Measurements from ENCODE around the gene PRKCH. TPM values are rescaled to one million over a fixed set of nuclear protein-coding genes. Genes with fewer than 3 reads are reported as not detected.

The PRKCH gene
- total RNA-seq, 2 experiments from 2014 or later: 109 to 145 TPM

- Mint-ChIP-seq H3K4me3 (no peak overlapping the region), H3K9me3 (ENCODE audit: low read depth) (no peaks in the 10 kb centered on the region), H3K27ac (peak overlapping the region; percentile 81), H3K36me3 (ENCODE audit: low read depth) (peaks cover 39% of the 10 kb centered on the region), H3K4me1 (peaks cover 75% of the 10 kb centered on the region), H3K27me3 (no peaks in the 10 kb centered on the region)
- no peak for DNase-seq
- ChIA-PET CTCF (interaction anchor here (0.8 to 0.9 kb wide), 2 partner anchors 20 to 22 kb away, joined by 3 to 4 read pairs; no protein-coding TSS in a partner anchor), POLR2A (interaction anchor here (1.4 to 2.0 kb wide), 2 partner anchors 15 to 28 kb away, joined by 5 to 6 read pairs; no protein-coding TSS in a partner anchor)
- peak; percentile 3 for ATAC-seq
- intact Hi-C loops (cut with DNase I, micrococcal nuclease): loop anchor here in 1 of 2 experiments (1.0 kb wide), 1 partner anchor 10 kb away; no protein-coding TSS in a partner anchor
Measured at GRCh38 chr14:61358554-61359226, 37.3 kb downstream of the PRKCH start.

- no peaks in the 10 kb centered on the region for H3K27me3 Mint-ChIP-seq
- H3K27ac Mint-ChIP-seq: peak overlapping the region; percentile 52
- POLR2A ChIA-PET: interaction anchor here (0.6 kb wide), 1 partner anchor 46 kb away, joined by 4 read pairs; no protein-coding TSS in a partner anchor
Measured at GRCh38 chr14:61360796-61361525, 39.6 kb downstream of the PRKCH start.

GRCh38 chr14:61362072-61362750, 40.8 kb downstream of the PRKCH start:
- ChIA-PET CTCF (interaction anchor here (0.6 to 2.3 kb wide), 8 partner anchors 11 to 571 kb away, joined by 3 to 12 read pairs (median 4); no protein-coding TSS in a partner anchor), POLR2A (no interaction called here)
- Mint-ChIP-seq H3K9me3 (ENCODE audit: low read depth) (no peaks in the 10 kb centered on the region), H3K4me1 (peaks cover 41% of the 10 kb centered on the region), H3K27ac (no peak overlapping the region), H3K36me3 (ENCODE audit: low read depth) (peaks cover 25% of the 10 kb centered on the region), H3K4me3 (no peak overlapping the region), H3K27me3 (no peaks in the 10 kb centered on the region)
- DNase-seq: no peak
- intact Hi-C loops (cut with DNase I, micrococcal nuclease): no loop called here
- peak; percentile 26 for ATAC-seq

More at GRCh38 chr14:61360796-61361525, 39.6 kb downstream of the PRKCH start:
- Mint-ChIP-seq H3K36me3 (ENCODE audit: low read depth) (peaks cover 34% of the 10 kb centered on the region), H3K4me1 (peaks cover 54% of the 10 kb centered on the region), H3K9me3 (ENCODE audit: low read depth) (no peaks in the 10 kb centered on the region), H3K4me3 (no peak overlapping the region)
- intact Hi-C loops (cut with DNase I, micrococcal nuclease): no loop called here
- CTCF ChIA-PET: interaction anchor here (0.6 to 2.3 kb wide), 13 partner anchors 10 to 476 kb away, joined by 3 to 12 read pairs (median 3); no protein-coding TSS in a partner anchor
- peak; percentile 46 for DNase-seq
- peak; percentile 26 for ATAC-seq

- Mint-ChIP-seq H3K27ac (no peak overlapping the region), H3K9me3 (ENCODE audit: low read depth) (no peaks in the 10 kb centered on the region), H3K4me3 (no peak overlapping the region), H3K4me1 (peaks cover 21% of the 10 kb centered on the region), H3K36me3 (ENCODE audit: low read depth) (peaks cover 9% of the 10 kb centered on the region), H3K27me3 (no peaks in the 10 kb centered on the region)
- intact Hi-C loops (cut with DNase I, micrococcal nuclease): no loop called here
- POLR2A ChIA-PET: no interaction called here
- ATAC-seq (peak; percentile 25), DNase-seq (peak; percentile 33)
- CTCF ChIA-PET: interaction anchor here (0.7 to 0.9 kb wide), 2 partner anchors 20 to 27 kb away, joined by 3 read pairs; no protein-coding TSS in a partner anchor
Measured at GRCh38 chr14:61364243-61364642, 42.9 kb downstream of the PRKCH start.

- no peak overlapping the region for H3K4me3 Mint-ChIP-seq
- H3K27ac Mint-ChIP-seq: no peak overlapping the region
- ChIA-PET CTCF (no interaction called here), POLR2A (no interaction called here)
- ATAC-seq (no peak), DNase-seq (no peak)
- peaks cover 9% of the 10 kb centered on the region for H3K36me3 Mint-ChIP-seq (ENCODE audit: low read depth)
- H3K9me3 Mint-ChIP-seq (ENCODE audit: low read depth): no peaks in the 10 kb centered on the region
- H3K4me1 Mint-ChIP-seq: peaks cover 17% of the 10 kb centered on the region
- intact Hi-C loops (cut with DNase I, micrococcal nuclease): no loop called here
- H3K27me3 Mint-ChIP-seq: no peaks in the 10 kb centered on the region
Measured at GRCh38 chr14:61365667-61366212, 44.4 kb downstream of the PRKCH start.

GRCh38 chr14:61368114-61368710, 46.8 kb downstream of the PRKCH start:
- intact Hi-C loops (cut with DNase I, micrococcal nuclease): no loop called here
- Mint-ChIP-seq H3K27ac (peak overlapping the region; percentile 88), H3K4me1 (peaks cover 32% of the 10 kb centered on the region), H3K9me3 (ENCODE audit: low read depth) (peaks cover 8% of the 10 kb centered on the region), H3K36me3 (ENCODE audit: low read depth) (peaks cover 22% of the 10 kb centered on the region), H3K27me3 (no peaks in the 10 kb centered on the region), H3K4me3 (no peak overlapping the region)
- ChIA-PET POLR2A (interaction anchor here (1.1 kb wide), 1 partner anchor 20 kb away, joined by 3 read pairs; no protein-coding TSS in a partner anchor), CTCF (interaction anchor here (0.7 to 1.2 kb wide), 3 partner anchors 12 to 41 kb away, joined by 3 read pairs; no protein-coding TSS in a partner anchor)
- DNase-seq: no peak
- ATAC-seq: no peak

GRCh38 chr14:61368781-61369453, 47.5 kb downstream of the PRKCH start:
- ChIA-PET CTCF (interaction anchor here (0.6 to 1.2 kb wide), 4 partner anchors 11 to 1282 kb away, joined by 3 read pairs; no protein-coding TSS in a partner anchor), POLR2A (interaction anchor here (0.6 to 1.1 kb wide), 2 partner anchors 18 to 19 kb away, joined by 3 to 9 read pairs; no protein-coding TSS in a partner anchor)
- peaks cover 11% of the 10 kb centered on the region for H3K9me3 Mint-ChIP-seq (ENCODE audit: low read depth)
- DNase-seq: no peak
- intact Hi-C loops (cut with DNase I, micrococcal nuclease): no loop called here
- H3K36me3 Mint-ChIP-seq (ENCODE audit: low read depth): peaks cover 29% of the 10 kb centered on the region
- H3K27me3 Mint-ChIP-seq: no peaks in the 10 kb centered on the region
- peak overlapping the region; percentile 84 for H3K27ac Mint-ChIP-seq
- no peak for ATAC-seq
- H3K4me3 Mint-ChIP-seq: peak overlapping the region; percentile 34
- H3K4me1 Mint-ChIP-seq: peaks cover 35% of the 10 kb centered on the region

- peaks cover 35% of the 10 kb centered on the region for H3K4me1 Mint-ChIP-seq
- intact Hi-C loops (cut with DNase I, micrococcal nuclease): no loop called here
- H3K27me3 Mint-ChIP-seq: no peaks in the 10 kb centered on the region
- peak overlapping the region; percentile 34 for H3K4me3 Mint-ChIP-seq
- CTCF ChIA-PET: interaction anchor here (1.1 kb wide), 1 partner anchor 36 kb away, joined by 3 read pairs; no protein-coding TSS in a partner anchor
- peaks cover 15% of the 10 kb centered on the region for H3K9me3 Mint-ChIP-seq (ENCODE audit: low read depth)
- no peak for ATAC-seq
- POLR2A ChIA-PET: interaction anchor here (0.6 to 1.1 kb wide), 2 partner anchors 18 to 19 kb away, joined by 3 to 9 read pairs; no protein-coding TSS in a partner anchor
- peak overlapping the region; percentile 84 for H3K27ac Mint-ChIP-seq
- H3K36me3 Mint-ChIP-seq (ENCODE audit: low read depth): peaks cover 34% of the 10 kb centered on the region
- no peak for DNase-seq
Measured at GRCh38 chr14:61369454-61369810, 48.1 kb downstream of the PRKCH start.

GRCh38 chr14:61372379-61372778, 51.0 kb downstream of the PRKCH start:
- H3K4me3 Mint-ChIP-seq: peak overlapping the region; percentile 13
- peaks cover 45% of the 10 kb centered on the region for H3K4me1 Mint-ChIP-seq
- intact Hi-C loops (cut with DNase I, micrococcal nuclease): no loop called here
- H3K36me3 Mint-ChIP-seq (ENCODE audit: low read depth): peaks cover 61% of the 10 kb centered on the region
- ChIA-PET POLR2A (no interaction called here), CTCF (interaction anchor here (1.1 kb wide), 1 partner anchor 27 kb away, joined by 3 read pairs; no protein-coding TSS in a partner anchor)
- peak overlapping the region; percentile 77 for H3K27ac Mint-ChIP-seq
- peaks cover 31% of the 10 kb centered on the region for H3K9me3 Mint-ChIP-seq (ENCODE audit: low read depth)
- no peaks in the 10 kb centered on the region for H3K27me3 Mint-ChIP-seq
- DNase-seq (no peak), ATAC-seq (peak; percentile 78)

- POLR2A ChIA-PET: no interaction called here
Measured at GRCh38 chr14:61372842-61373555, 51.6 kb downstream of the PRKCH start.

More at GRCh38 chr14:61372842-61373555, 51.6 kb downstream of the PRKCH start:
- peaks cover 45% of the 10 kb centered on the region for H3K4me1 Mint-ChIP-seq
- peak overlapping the region; percentile 77 for H3K27ac Mint-ChIP-seq
- ATAC-seq (peak; percentile 21), DNase-seq (no peak)
- H3K27me3 Mint-ChIP-seq: no peaks in the 10 kb centered on the region
- peaks cover 64% of the 10 kb centered on the region for H3K36me3 Mint-ChIP-seq (ENCODE audit: low read depth)
- CTCF ChIA-PET: no interaction called here
- peaks cover 31% of the 10 kb centered on the region for H3K9me3 Mint-ChIP-seq (ENCODE audit: low read depth)
- H3K4me3 Mint-ChIP-seq: peak overlapping the region; percentile 14
- intact Hi-C loops (cut with DNase I, micrococcal nuclease): no loop called here

Measured in activated CD4-positive, alpha-beta T cell treated with anti-CD3 and anti-CD28 coated beads for 36 hours (primary cell).